Measurements from ENCODE around the gene MS4A15. TPM values are rescaled to one million over a fixed set of nuclear protein-coding genes. Genes with fewer than 3 reads are reported as not detected.

Gene MS4A15
- total RNA-seq, 1 donor from 2014 or later = not detected

- Histone ChIP-seq H3K4me3 (no peak overlapping the region), H3K36me3 (no peaks in the 10 kb centered on the region), H4K20me1 (ENCODE audit: low read depth) (no peaks in the 10 kb centered on the region), H3F3A (ENCODE audit: low read depth) (no peaks in the 10 kb centered on the region), H3K27me3 (peaks cover 5% of the 10 kb centered on the region), H3K9ac (no peak overlapping the region), H3K9me3 (ENCODE audit: low read depth) (no peaks in the 10 kb centered on the region), H3K4me1 (no peaks in the 10 kb centered on the region), H3K27ac (no peak overlapping the region), H2AFZ (replicated peaks) (no peak overlapping the region), H3K79me2 (ENCODE audit: low read depth) (no peaks in the 10 kb centered on the region), H3K4me2 (no peak overlapping the region)
- Mint-ChIP-seq H3K4me3 (no peak overlapping the region), H3K27ac (peak overlapping the region; percentile 37), H3K27me3 (ENCODE audit: insufficient read depth, low read depth) (peaks cover 5% of the 10 kb centered on the region), H3K9me3 (no peaks in the 10 kb centered on the region), H3K36me3 (no peaks in the 10 kb centered on the region), H3K4me1 (peaks cover 10% of the 10 kb centered on the region)
- no peak for TF ChIP-seq EZH2 (IDR thresholded peaks at IDR 0.05)
- no peak for TF ChIP-seq EZH2phosphoT487 (IDR thresholded peaks at IDR 0.05)
- no peak for TF ChIP-seq CTCF (IDR thresholded peaks at IDR 0.05)
- DNase-seq (ENCODE audit: low spot score) = no peak
Observed at GRCh38 chr11:60772666-60773065, 16.0 kb downstream of the MS4A15 start.

GRCh38 chr11:60774726-60775125, 18.1 kb downstream of the MS4A15 start:
- H2AFZ ChIP-seq (replicated peaks) = no peak overlapping the region
- no peaks in the 10 kb centered on the region for H4K20me1 ChIP-seq (ENCODE audit: low read depth)
- H3K27me3 ChIP-seq = no peaks in the 10 kb centered on the region
- H3K36me3 ChIP-seq = no peaks in the 10 kb centered on the region
- Mint-ChIP-seq H3K27ac (no peak overlapping the region), H3K27me3 (ENCODE audit: insufficient read depth, low read depth) (peaks cover 6% of the 10 kb centered on the region), H3K36me3 (no peaks in the 10 kb centered on the region), H3K9me3 (no peaks in the 10 kb centered on the region), H3K4me1 (peaks cover 10% of the 10 kb centered on the region), H3K4me3 (peak overlapping the region; percentile 52)
- TF ChIP-seq CTCF (IDR thresholded peaks at IDR 0.05) (no peak), EZH2phosphoT487 (IDR thresholded peaks at IDR 0.05) (no peak), EZH2 (IDR thresholded peaks at IDR 0.05) (no peak)
- H3K4me3 ChIP-seq = no peak overlapping the region
- H3K9ac ChIP-seq = no peak overlapping the region
- no peaks in the 10 kb centered on the region for H3K4me1 ChIP-seq
- no peak overlapping the region for H3K4me2 ChIP-seq
- no peak for DNase-seq (ENCODE audit: low spot score)
- H3F3A ChIP-seq (ENCODE audit: low read depth) = no peaks in the 10 kb centered on the region
- no peaks in the 10 kb centered on the region for H3K79me2 ChIP-seq (ENCODE audit: low read depth)
- no peak overlapping the region for H3K27ac ChIP-seq
- no peaks in the 10 kb centered on the region for H3K9me3 ChIP-seq (ENCODE audit: low read depth)

- H3K4me3 Mint-ChIP-seq = no peak overlapping the region
- Histone ChIP-seq H3K79me2 (ENCODE audit: low read depth) (no peaks in the 10 kb centered on the region), H3K27me3 (no peaks in the 10 kb centered on the region), H3K27ac (no peak overlapping the region), H3K36me3 (no peaks in the 10 kb centered on the region), H2AFZ (replicated peaks) (peak overlapping the region; percentile 89), H3K9ac (no peak overlapping the region), H3K4me2 (no peak overlapping the region), H4K20me1 (ENCODE audit: low read depth) (no peaks in the 10 kb centered on the region), H3K4me1 (no peaks in the 10 kb centered on the region), H3F3A (ENCODE audit: low read depth) (no peaks in the 10 kb centered on the region), H3K9me3 (ENCODE audit: low read depth) (no peaks in the 10 kb centered on the region), H3K4me3 (no peak overlapping the region)
- no peaks in the 10 kb centered on the region for H3K9me3 Mint-ChIP-seq
- peaks cover 6% of the 10 kb centered on the region for H3K27me3 Mint-ChIP-seq (ENCODE audit: insufficient read depth, low read depth)
- peaks cover 10% of the 10 kb centered on the region for H3K4me1 Mint-ChIP-seq
- peak overlapping the region; percentile 24 for H3K27ac Mint-ChIP-seq
- TF ChIP-seq CTCF (IDR thresholded peaks at IDR 0.05) (peak; percentile 89), EZH2phosphoT487 (IDR thresholded peaks at IDR 0.05) (no peak), EZH2 (IDR thresholded peaks at IDR 0.05) (no peak)
- no peaks in the 10 kb centered on the region for H3K36me3 Mint-ChIP-seq
- peak; percentile 91 for DNase-seq (ENCODE audit: low spot score)
Observed at GRCh38 chr11:60775420-60775961, 18.8 kb downstream of the MS4A15 start.
